AG04450 (cell line): ENCODE results near the gene CAMKK2. TPM values are rescaled to one million over a fixed set of nuclear protein-coding genes. Genes with fewer than 3 reads are reported as not detected.
"Not testable (repeated sequence)": the region's sequence is repeated elsewhere in the genome, so short reads cannot be mapped to it uniquely, and the experiment has no call there.

Experiments
- CTCF ChIA-PET: fragments of 300-600, 350-600 bp; formaldehyde crosslinking; extraction: SDS; loops from one replicate; lab custom pipeline; 2022; ENCODE audit warnings: antibody characterized with exemption, inconsistent platforms; lab: Charles Lee
- POLR2A ChIA-PET: fragments of 350-600 bp; formaldehyde crosslinking; extraction: SDS; loops from one replicate; lab custom pipeline; 2021; ENCODE audit warnings: antibody characterized with exemption, inconsistent platforms; lab: Yijun Ruan, JAX
- DNase-seq: peaks from one replicate; pipeline ENCODE4 v3.0.0-alpha.2; 2011; ENCODE audit warnings: low read depth, low spot score
- H3K27ac ChIP-seq: one replicate; pipeline ENCODE4 v1.5.1; 2012; ENCODE audit warnings: low read depth, low read length, control low read depth
- H3K27me3 ChIP-seq: one replicate; pipeline ENCODE4 v1.6.0; 2012; ENCODE audit warnings: low read length; ENCODE audit not compliant: control insufficient read depth, insufficient read depth
- H3K4me3 ChIP-seq: 2 replicates; pipeline ENCODE4 v1.5.1; 2011; ENCODE audit warnings: mild to moderate bottlenecking, low read depth, low read length, control low read depth
- H3K9me3 ChIP-seq: 2 replicates; pipeline ENCODE4 v1.5.1; 2012; ENCODE audit warnings: low read length; ENCODE audit not compliant: control insufficient read depth, insufficient read depth
- CTCF ChIP-seq: IDR thresholded peaks from 2 replicates; pipeline ENCODE4 v1.5.1; 2011; ENCODE audit warnings: low read depth, low read length, control low read depth, inconsistent platforms
- polyA plus RNA-seq: library from polyadenylated mRNA; depleted of rRNA; stranded (reverse); fragments of >200 nt; gene quantifications from 2 replicates; pipeline ENCODE4 v1.2.3, GENCODE V29; 2011

Gene CAMKK2
- polyA plus RNA-seq, 1 experiment, result 23.1 TPM

- ChIA-PET CTCF (interaction anchor here (0.6 kb wide), 1 partner anchor 14 kb away, joined by 3 read pairs; no protein-coding TSS in a partner anchor), POLR2A (no interaction called here)
- no peak for TF ChIP-seq CTCF
- peaks cover 3% of the 10 kb centered on the region; the same call in 1 of the 2 replicates for H3K9me3 ChIP-seq
- no peaks in the 10 kb centered on the region for H3K27me3 ChIP-seq
- H3K27ac ChIP-seq, result no peak overlapping the region
- no peak overlapping the region for H3K4me3 ChIP-seq
- no peak for DNase-seq
Measured at GRCh38 chr12:121283841-121284240, 12.7 kb downstream of the CAMKK2 start.

GRCh38 chr12:121283388-121283787 lies 13.1 kb downstream of the CAMKK2 start:
- POLR2A ChIA-PET, result no interaction called here
- H3K27ac ChIP-seq, result no peak overlapping the region

GRCh38 chr12:121282910-121283309 lies 13.6 kb downstream of the CAMKK2 start:
- H3K27me3 ChIP-seq, POLR2A ChIA-PET, CTCF ChIA-PET, H3K27ac ChIP-seq, H3K4me3 ChIP-seq, H3K9me3 ChIP-seq, DNase-seq: not testable (repeated sequence)

More at GRCh38 chr12:121283388-121283787, 13.1 kb downstream of the CAMKK2 start:
- no peak for TF ChIP-seq CTCF
- CTCF ChIA-PET, result no interaction called here
- peaks cover 3% of the 10 kb centered on the region; the same call in 1 of the 2 replicates for H3K9me3 ChIP-seq
- H3K4me3 ChIP-seq, result no peak overlapping the region
- no peak for DNase-seq
- H3K27me3 ChIP-seq, result no peaks in the 10 kb centered on the region

- no peak for DNase-seq
- ChIA-PET CTCF (no interaction called here), POLR2A (no interaction called here)
- Histone ChIP-seq H3K9me3 (peaks cover 3% of the 10 kb centered on the region; the same call in 1 of the 2 replicates), H3K4me3 (no peak overlapping the region), H3K27ac (no peak overlapping the region), H3K27me3 (no peaks in the 10 kb centered on the region)
- TF ChIP-seq CTCF, result no peak
Measured at GRCh38 chr12:121282072-121282742, 14.3 kb downstream of the CAMKK2 start.

GRCh38 chr12:121281116-121281515 lies 15.4 kb downstream of the CAMKK2 start:
- CTCF ChIA-PET, POLR2A ChIA-PET, H3K9me3 ChIP-seq, H3K27ac ChIP-seq, H3K4me3 ChIP-seq, DNase-seq, H3K27me3 ChIP-seq: not testable (repeated sequence)

- H3K4me3 ChIP-seq, H3K9me3 ChIP-seq, H3K27ac ChIP-seq, CTCF ChIA-PET, H3K27me3 ChIP-seq, DNase-seq, POLR2A ChIA-PET: not testable (repeated sequence)
Measured at GRCh38 chr12:121280531-121280930, 16.0 kb downstream of the CAMKK2 start.
